Measurements from ENCODE around the gene KCNK1. TPM values are rescaled to one million over a fixed set of nuclear protein-coding genes. Genes with fewer than 3 reads are reported as not detected.

Gene KCNK1
- total RNA-seq, 2 experiments from 2014 or later, result 0.67 to 0.77 TPM

GRCh38 chr1:233714631-233715217 is 100.8 kb downstream of the KCNK1 start:
- no peak overlapping the region for H3K27ac Mint-ChIP-seq
- ChIA-PET CTCF (no interaction called here), POLR2A (no interaction called here)
- no peaks in the 10 kb centered on the region for H3K36me3 Mint-ChIP-seq (ENCODE audit: low read depth)
- H3K4me1 Mint-ChIP-seq, result no peaks in the 10 kb centered on the region
- no peaks in the 10 kb centered on the region for H3K9me3 Mint-ChIP-seq
- DNase-seq, result no peak
- no peak overlapping the region for H3K4me3 Mint-ChIP-seq
- H3K27me3 Mint-ChIP-seq, result no peaks in the 10 kb centered on the region

GRCh38 chr1:233718057-233718456 is 104.2 kb downstream of the KCNK1 start:
- no peak overlapping the region for H3K4me3 Mint-ChIP-seq
- DNase-seq, result no peak
- H3K27ac Mint-ChIP-seq, result no peak overlapping the region
- H3K9me3 Mint-ChIP-seq, result no peaks in the 10 kb centered on the region
- no peaks in the 10 kb centered on the region for H3K27me3 Mint-ChIP-seq
- no peaks in the 10 kb centered on the region for H3K4me1 Mint-ChIP-seq
- POLR2A ChIA-PET, result no interaction called here
- no peaks in the 10 kb centered on the region for H3K36me3 Mint-ChIP-seq (ENCODE audit: low read depth)
- CTCF ChIA-PET, result no interaction called here

GRCh38 chr1:233719655-233720341 is 105.9 kb downstream of the KCNK1 start:
- no peaks in the 10 kb centered on the region for H3K27me3 Mint-ChIP-seq
- H3K4me1 Mint-ChIP-seq, result no peaks in the 10 kb centered on the region
- CTCF ChIA-PET, result no interaction called here
- no peaks in the 10 kb centered on the region for H3K36me3 Mint-ChIP-seq (ENCODE audit: low read depth)
- POLR2A ChIA-PET, result no interaction called here
- H3K27ac Mint-ChIP-seq, result no peak overlapping the region
- H3K4me3 Mint-ChIP-seq, result no peak overlapping the region
- no peak for DNase-seq
- peaks cover 5% of the 10 kb centered on the region for H3K9me3 Mint-ChIP-seq

- Mint-ChIP-seq H3K4me1 (no peaks in the 10 kb centered on the region), H3K27me3 (no peaks in the 10 kb centered on the region), H3K36me3 (ENCODE audit: low read depth) (no peaks in the 10 kb centered on the region), H3K9me3 (peaks cover 5% of the 10 kb centered on the region), H3K4me3 (no peak overlapping the region), H3K27ac (no peak overlapping the region)
- ChIA-PET POLR2A (no interaction called here), CTCF (interaction anchor here (0.7 kb wide), 2 partner anchors 47 to 395 kb away, joined by 3 read pairs; no protein-coding TSS in a partner anchor)
- no peak for DNase-seq
These were observed 107.2 kb downstream of the KCNK1 start for GRCh38 chr1:233721004-233721595.

Small RNA genes within 50 kb of the gene (microRNA-seq; reads per million reads assigned to microRNA genes)
- gene MIR4427 (ENCODE audit: borderline microRNAs expressed, borderline replicate concordance), result not detected

Data from activated CD4-positive, alpha-beta T cell treated with anti-CD3 and anti-CD28 coated beads, Interleukin-2, amount 10 ng/mL, durations not matched to agents 7 days and 5 days (primary cell).